ENCODE results near the gene SSR3.

SSR3 gene

DNA sequence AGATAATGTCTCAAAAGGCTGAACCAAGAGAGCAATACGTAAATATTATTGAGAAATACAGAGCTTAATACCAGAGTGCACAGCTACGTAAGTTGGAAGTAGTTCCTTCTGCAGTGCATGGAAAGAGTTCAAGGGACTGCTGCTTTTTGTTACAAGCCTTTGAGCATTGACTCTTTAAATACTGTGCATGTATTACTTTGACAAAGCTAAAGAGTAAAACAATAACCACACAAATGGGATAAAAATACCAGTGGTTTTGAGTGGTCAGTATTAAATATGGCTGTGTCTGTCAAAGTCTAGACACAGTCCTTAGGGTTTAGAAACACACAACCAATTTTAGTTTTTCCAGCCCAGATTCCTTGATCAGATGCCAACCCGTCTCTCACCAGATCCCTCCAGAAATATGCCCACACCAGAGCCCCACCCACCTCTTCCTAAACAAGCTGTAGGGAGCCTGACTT lies 62.1 kb downstream of the SSR3 start:
- in situ Hi-C loops (cut with MboI; ENCODE audit: low sequenced_read_pairs, unreplicated experiment), result no loop called here
- DNase-seq (ENCODE audit: low spot score), result no peak
- TF ChIP-seq, protein P1, sequence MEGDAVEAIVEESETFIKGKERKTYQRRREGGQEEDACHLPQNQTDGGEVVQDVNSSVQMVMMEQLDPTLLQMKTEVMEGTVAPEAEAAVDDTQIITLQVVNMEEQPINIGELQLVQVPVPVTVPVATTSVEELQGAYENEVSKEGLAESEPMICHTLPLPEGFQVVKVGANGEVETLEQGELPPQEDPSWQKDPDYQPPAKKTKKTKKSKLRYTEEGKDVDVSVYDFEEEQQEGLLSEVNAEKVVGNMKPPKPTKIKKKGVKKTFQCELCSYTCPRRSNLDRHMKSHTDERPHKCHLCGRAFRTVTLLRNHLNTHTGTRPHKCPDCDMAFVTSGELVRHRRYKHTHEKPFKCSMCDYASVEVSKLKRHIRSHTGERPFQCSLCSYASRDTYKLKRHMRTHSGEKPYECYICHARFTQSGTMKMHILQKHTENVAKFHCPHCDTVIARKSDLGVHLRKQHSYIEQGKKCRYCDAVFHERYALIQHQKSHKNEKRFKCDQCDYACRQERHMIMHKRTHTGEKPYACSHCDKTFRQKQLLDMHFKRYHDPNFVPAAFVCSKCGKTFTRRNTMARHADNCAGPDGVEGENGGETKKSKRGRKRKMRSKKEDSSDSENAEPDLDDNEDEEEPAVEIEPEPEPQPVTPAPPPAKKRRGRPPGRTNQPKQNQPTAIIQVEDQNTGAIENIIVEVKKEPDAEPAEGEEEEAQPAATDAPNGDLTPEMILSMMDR (IDR thresholded peaks at IDR 0.05; ENCODE audit: borderline replicate concordance, control extremely low read depth, extremely low read depth, insufficient read depth, missing control alignments), result no peak

DNA sequence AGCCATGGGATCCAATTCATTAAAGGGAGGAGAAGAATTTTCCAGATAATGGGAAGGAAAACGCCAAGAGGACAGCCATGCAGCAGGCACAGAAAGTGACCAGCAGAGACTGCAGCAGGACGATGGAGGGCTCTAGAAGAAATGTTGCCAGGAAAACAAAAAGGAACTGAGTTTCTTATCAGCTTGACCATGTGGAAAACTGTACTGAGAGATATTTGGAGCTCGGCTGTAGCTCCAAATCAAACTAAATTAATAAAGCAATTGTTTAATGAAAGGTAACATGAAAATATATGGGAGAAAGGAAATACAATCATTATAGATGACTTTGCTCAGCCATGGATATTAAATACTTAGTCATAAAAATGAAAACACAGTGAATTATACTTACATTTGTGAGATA lies 63.7 kb downstream of the SSR3 start:
- in situ Hi-C loops (cut with MboI; ENCODE audit: low sequenced_read_pairs, unreplicated experiment), result no loop called here
- no peak for DNase-seq (ENCODE audit: low spot score)
- TF ChIP-seq, protein P1 (IDR thresholded peaks at IDR 0.05; ENCODE audit: borderline replicate concordance, control extremely low read depth, extremely low read depth, insufficient read depth, missing control alignments), result no peak

Data from GM13976 (cell line).